NCI-H345 treated with DMSO at 0.1 percent for 48 hours (cell line): ENCODE data around the gene NUPR2.
"Not testable (repeated sequence)": the region's sequence is repeated elsewhere in the genome, so short reads cannot be mapped to it uniquely, and the experiment has no call there.

Experiments
- DNase-seq: peaks from one replicate; lab custom pipeline; 2025; ENCODE audit not compliant: unreplicated experiment; lab: John Stamatoyannopoulos, UW

Gene NUPR2

GRCh38 chr7:56087445-56087844 lies 28.8 kb downstream of the NUPR2 start:
- no peak for DNase-seq

- no peak for DNase-seq
These were observed 29.5 kb downstream of the NUPR2 start for GRCh38 chr7:56086761-56087160.

- no peak for DNase-seq
These were observed 32.9 kb downstream of the NUPR2 start for GRCh38 chr7:56083150-56083785.

- DNase-seq, result no peak
These were observed 34.4 kb downstream of the NUPR2 start for GRCh38 chr7:56081626-56082340.

- not testable (repeated sequence) for DNase-seq
These were observed 35.3 kb downstream of the NUPR2 start for GRCh38 chr7:56080726-56081435.

- peak; percentile 82 for DNase-seq
These were observed 36.6 kb downstream of the NUPR2 start for GRCh38 chr7:56079450-56080185.

GRCh38 chr7:56078196-56078595 lies 38.0 kb downstream of the NUPR2 start:
- DNase-seq, result no peak

- DNase-seq, result no peak
These were observed 38.5 kb downstream of the NUPR2 start for GRCh38 chr7:56077681-56078080.

- DNase-seq, result peak; percentile 42
These were observed 41.8 kb downstream of the NUPR2 start for GRCh38 chr7:56074371-56074791.

- DNase-seq, result not testable (repeated sequence)
These were observed 49.8 kb downstream of the NUPR2 start for GRCh38 chr7:56066376-56066775.
